K562 (cell line): ENCODE measurements around the gene AK2. TPM values are rescaled to one million over a fixed set of nuclear protein-coding genes. Genes with fewer than 3 reads are reported as not detected.
A peak's percentile ranks its signal among the peaks of the same experiment; 100 is the strongest.

ENCODE experiments used
- ARHGAP35 ChIP-seq: fragments of 450-650 bp; IDR thresholded peaks from 2 replicates; pipeline ENCODE4 v1.6.1; 2018; ENCODE audit not compliant: partially characterized antibody
- ARID2 ChIP-seq: fragments of 450-650 bp; IDR thresholded peaks from 2 replicates; pipeline ENCODE4 v1.6.1; 2017; ENCODE audit warnings: antibody characterized with exemption, mild to moderate bottlenecking
- BACH1 ChIP-seq: fragments of 200-800 bp; sonication (Bioruptor generic); IDR thresholded peaks from 2 replicates; pipeline ENCODE4 v1.6.1; 2016; ENCODE audit warnings: missing genetic modification characterization, missing compliant biosample characterization
- GATAD2B ChIP-seq: fragments of 450-650 bp; IDR thresholded peaks from 2 replicates; pipeline ENCODE4 v1.6.1; 2017; ENCODE audit warnings: mild to moderate bottlenecking, borderline replicate concordance
- HMGN3 ChIP-seq: IDR thresholded peaks from 2 replicates; pipeline ENCODE4 v1.6.1; 2011; ENCODE audit warnings: borderline replicate concordance, low read depth, mild to moderate bottlenecking, mixed read lengths, low read length; ENCODE audit not compliant: insufficient read length; ENCODE audit errors: extremely low read depth
- MYC ChIP-seq, 2 experiments: fragments of 250-450 bp in 1 of 2; sonication (Bioruptor Pico) in 1 of 2; IDR thresholded peaks; 2 replicates each; pipeline versions ENCODE4 v1.5.1 to v1.6.1; 2012 to 2021; ENCODE audit warnings: low read depth in 2 of 2, borderline replicate concordance in 1 of 2, improper control_type of control experiment in 1 of 2, low read length in 1 of 2, mild to moderate bottlenecking in 1 of 2, moderate library complexity in 1 of 2
- NFRKB ChIP-seq: fragments of 450-650 bp; IDR thresholded peaks from 2 replicates; pipeline ENCODE4 v1.6.1; 2016; ENCODE audit warnings: low read depth
- NR2C2 ChIP-seq, 2 experiments: fragments of 200-800 bp in 1 of 2; sonication (Bioruptor generic) in 1 of 2; sonication (generic) in 1 of 2; formaldehyde crosslinking in 1 of 2; IDR thresholded peaks; 2 replicates each; pipeline versions ENCODE4 v1.6.1 to v1.8.0; 2016 to 2022; ENCODE audit warnings: mild to moderate bottlenecking in 1 of 2, missing compliant biosample characterization in 1 of 2, missing genetic modification characterization in 1 of 2, missing genetic modification reagents in 1 of 2
- PHB2 ChIP-seq: fragments of 450-650 bp; IDR thresholded peaks from 2 replicates; pipeline ENCODE4 v1.6.1; 2017; ENCODE audit warnings: low read depth
- PHF21A ChIP-seq: fragments of 450-650 bp; IDR thresholded peaks from 2 replicates; pipeline ENCODE4 v1.6.1; 2017; ENCODE audit warnings: low read depth, borderline replicate concordance
- POLR2AphosphoS2 ChIP-seq: IDR thresholded peaks from 2 replicates; pipeline ENCODE4 v1.6.1; 2012; ENCODE audit warnings: low read length, improper control_type of control experiment
- TOE1 ChIP-seq, 2 experiments: fragments of 450-650 bp in 1 of 2; sonication (generic) in 1 of 2; formaldehyde crosslinking in 1 of 2; IDR thresholded peaks; 2 replicates each; pipeline versions ENCODE4 v1.7.1 to v1.8.0; 2016 to 2022; ENCODE audit warnings: borderline replicate concordance in 2 of 2, mild to moderate bottlenecking in 2 of 2, antibody characterized with exemption in 1 of 2, inconsistent platforms in 1 of 2, low read depth in 1 of 2, missing genetic modification reagents in 1 of 2, moderate library complexity in 1 of 2
- TRIM28 ChIP-seq: fragments of 450-650 bp; IDR thresholded peaks from 2 replicates; pipeline ENCODE4 v1.6.1; 2017
- ZBTB11 ChIP-seq, 3 experiments: fragments of 200-800 bp in 1 of 3; fragments of 250-450 bp in 1 of 3; fragments of 450-650 bp in 1 of 3; sonication (Bioruptor Pico) in 1 of 3; sonication (Bioruptor generic) in 1 of 3; formaldehyde crosslinking in 1 of 3; IDR thresholded peaks; 2 replicates each; pipeline versions ENCODE4 v1.6.1 to v1.8.0; 2016 to 2022; ENCODE audit warnings: mild to moderate bottlenecking in 2 of 3, missing genetic modification characterization in 2 of 3, missing compliant biosample characterization in 1 of 3, moderate library complexity in 1 of 3
- ZNF75A ChIP-seq: fragments of 450-650 bp; formaldehyde crosslinking; IDR thresholded peaks from 2 replicates; pipeline ENCODE4 v1.4.0; 2020; ENCODE audit warnings: mild to moderate bottlenecking
- polyA plus RNA-seq, 8 experiments: library from polyadenylated mRNA; depleted of rRNA in 4 of 8; stranded (reverse) in 5 of 8; unstranded in 3 of 8; fragments of >200 nt; fragmentation: Nextera tagmentation in 2 of 8; fragmentation: Illumina TruSeq in 1 of 8; extraction: Ambion mirVana in 2 of 8; extraction: Trizol in 1 of 8; gene quantifications; 2 replicates each; pipeline versions ENCODE4 v1.2.1 to v1.2.3, GENCODE V29; 2011 to 2014; ENCODE audit warnings: inconsistent platforms in 1 of 8, missing spikeins in 1 of 8
- total RNA-seq, 7 experiments: library from RNA; depleted of rRNA in 6 of 7; stranded (reverse); fragments of >200 nt in 6 of 7; fragmentation: Illumina TruSeq in 2 of 7; extraction: Trizol in 2 of 7; gene quantifications; 2 replicates each; pipeline versions ENCODE4 v1.2.1 to v1.2.3, GENCODE V29; 2011 to 2021; ENCODE audit warnings: low replicate concordance in 1 of 7
- TF ChIP-seq, protein P1 (sequence below): fragments of 250-450 bp; sonication (Bioruptor Pico); IDR thresholded peaks from 2 replicates; pipeline ENCODE4 v1.6.1; 2021; ENCODE audit warnings: mild to moderate bottlenecking
- TF ChIP-seq, protein P2 (sequence below): sonication (generic); formaldehyde crosslinking; IDR thresholded peaks from 2 replicates; pipeline ENCODE4 v1.8.0; 2022; ENCODE audit warnings: missing genetic modification reagents, mild to moderate bottlenecking, borderline replicate concordance
- TF ChIP-seq, protein P3 (sequence below): sonication (generic); formaldehyde crosslinking; IDR thresholded peaks from 2 replicates; pipeline ENCODE4 v1.8.1; 2023; ENCODE audit warnings: mild to moderate bottlenecking, missing genetic modification reagents, moderate library complexity

AK2 gene
- total and polyA plus RNA-seq, 9 of the 15 experiments (the other 6 are each of a cell fraction or from before 2014, with no cell fraction given), result 105 to 1,050 (median 509) TPM

GRCh38 chr1:32965251-32965747 lies 71.4 kb downstream of the AK2 start (continued):
- TF ChIP-seq, protein P1, sequence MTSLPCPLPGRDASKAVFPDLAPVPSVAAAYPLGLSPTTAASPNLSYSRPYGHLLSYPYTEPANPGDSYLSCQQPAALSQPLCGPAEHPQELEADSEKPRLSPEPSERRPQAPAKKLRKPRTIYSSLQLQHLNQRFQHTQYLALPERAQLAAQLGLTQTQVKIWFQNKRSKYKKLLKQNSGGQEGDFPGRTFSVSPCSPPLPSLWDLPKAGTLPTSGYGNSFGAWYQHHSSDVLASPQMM, result no peak
- TF ChIP-seq, protein P2, sequence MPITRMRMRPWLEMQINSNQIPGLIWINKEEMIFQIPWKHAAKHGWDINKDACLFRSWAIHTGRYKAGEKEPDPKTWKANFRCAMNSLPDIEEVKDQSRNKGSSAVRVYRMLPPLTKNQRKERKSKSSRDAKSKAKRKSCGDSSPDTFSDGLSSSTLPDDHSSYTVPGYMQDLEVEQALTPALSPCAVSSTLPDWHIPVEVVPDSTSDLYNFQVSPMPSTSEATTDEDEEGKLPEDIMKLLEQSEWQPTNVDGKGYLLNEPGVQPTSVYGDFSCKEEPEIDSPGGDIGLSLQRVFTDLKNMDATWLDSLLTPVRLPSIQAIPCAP (CRISPR knock-in tag), result no peak
- TF ChIP-seq NFRKB (0 out of 2 replicates have a peak, but pooled peaks have one; percentile 11), GATAD2B (0 out of 2 replicates have a peak, but pooled peaks have one; percentile 18), ZNF75A (CRISPR knock-in tag) (no peak), TRIM28 (no peak), ARID2 (no peak), ARHGAP35 (no peak), NR2C2 (CRISPR knock-in tag; IDR thresholded peaks at IDR 0.05) (no peak), NR2C2 (tag; IDR thresholded peaks at IDR 0.05) (no peak), POLR2AphosphoS2 (no peak), BACH1 (tag) (no peak), MYC (IDR thresholded peaks at IDR 0.05; ENCODE audit: low read depth, low read length) (no peak), MYC (CRISPR knock-in tag; IDR thresholded peaks at IDR 0.05; ENCODE audit: borderline replicate concordance, low read depth) (0 out of 2 replicates have a peak, but pooled peaks have one; percentile 4), PHF21A (no peak), HMGN3 (no peak), ZBTB11 (CRISPR knock-in tag; IDR thresholded peaks at IDR 0.05) (no peak), PHB2 (no peak), TOE1 (IDR thresholded peaks at IDR 0.05; ENCODE audit: borderline replicate concordance) (0 out of 2 replicates have a peak, but pooled peaks have one; percentile 1), TOE1 (CRISPR knock-in tag; IDR thresholded peaks at IDR 0.05; ENCODE audit: borderline replicate concordance, low read depth) (no peak)
- TF ChIP-seq, protein P3, sequence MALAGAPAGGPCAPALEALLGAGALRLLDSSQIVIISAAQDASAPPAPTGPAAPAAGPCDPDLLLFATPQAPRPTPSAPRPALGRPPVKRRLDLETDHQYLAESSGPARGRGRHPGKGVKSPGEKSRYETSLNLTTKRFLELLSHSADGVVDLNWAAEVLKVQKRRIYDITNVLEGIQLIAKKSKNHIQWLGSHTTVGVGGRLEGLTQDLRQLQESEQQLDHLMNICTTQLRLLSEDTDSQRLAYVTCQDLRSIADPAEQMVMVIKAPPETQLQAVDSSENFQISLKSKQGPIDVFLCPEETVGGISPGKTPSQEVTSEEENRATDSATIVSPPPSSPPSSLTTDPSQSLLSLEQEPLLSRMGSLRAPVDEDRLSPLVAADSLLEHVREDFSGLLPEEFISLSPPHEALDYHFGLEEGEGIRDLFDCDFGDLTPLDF (CRISPR knock-in tag), result 0 out of 2 replicates have a peak, but pooled peaks have one; percentile 9
